GM19193 (cell line): ENCODE measurements around the gene KRAS.

Experiments
- POLR2A ChIP-seq: IDR thresholded peaks from 4 replicates; pipeline ENCODE4 v1.6.1; 2011; ENCODE audit not compliant: insufficient read depth, insufficient read length; ENCODE audit errors: extremely low read depth

Gene KRAS

GRCh38 chr12:25250744-25251730, at the start of gene KRAS:
TSS of gene KRAS (minus strand) at chr12:25250929.
- peak; percentile 74 for TF ChIP-seq POLR2A

GRCh38 chr12:25296381-25296780, 45.7 kb upstream of the KRAS start:
- TF ChIP-seq POLR2A, result no peak

- no peak for TF ChIP-seq POLR2A
Measured at GRCh38 chr12:25295361-25295760, 44.6 kb upstream of the KRAS start.

GRCh38 chr12:25293653-25294052, 42.9 kb upstream of the KRAS start:
- no peak for TF ChIP-seq POLR2A

GRCh38 chr12:25287610-25288009, 36.9 kb upstream of the KRAS start:
- no peak for TF ChIP-seq POLR2A

GRCh38 chr12:25286837-25287236, 36.1 kb upstream of the KRAS start:
- TF ChIP-seq POLR2A, result no peak

- TF ChIP-seq POLR2A, result no peak
Measured at GRCh38 chr12:25284024-25284423, 33.3 kb upstream of the KRAS start.

GRCh38 chr12:25283006-25283405, 32.3 kb upstream of the KRAS start:
- no peak for TF ChIP-seq POLR2A

GRCh38 chr12:25280082-25280481, 29.4 kb upstream of the KRAS start:
- TF ChIP-seq POLR2A, result no peak

GRCh38 chr12:25278269-25278668, 27.5 kb upstream of the KRAS start:
- no peak for TF ChIP-seq POLR2A

- no peak for TF ChIP-seq POLR2A
Measured at GRCh38 chr12:25276199-25276937, 25.6 kb upstream of the KRAS start.

GRCh38 chr12:25271486-25272098, 20.9 kb upstream of the KRAS start:
- TF ChIP-seq POLR2A, result no peak

- no peak for TF ChIP-seq POLR2A
Measured at GRCh38 chr12:25269701-25270100, 19.0 kb upstream of the KRAS start.

- no peak for TF ChIP-seq POLR2A
Measured at GRCh38 chr12:25266497-25266896, 15.8 kb upstream of the KRAS start.

GRCh38 chr12:25264862-25265261, 14.1 kb upstream of the KRAS start:
- no peak for TF ChIP-seq POLR2A

GRCh38 chr12:25264114-25264513, 13.4 kb upstream of the KRAS start:
- TF ChIP-seq POLR2A, result no peak

- TF ChIP-seq POLR2A, result no peak
Measured at GRCh38 chr12:25263594-25263993, 12.9 kb upstream of the KRAS start.
